HCT116 (cell line): Measurements from ENCODE around the gene TASP1.

Experiments used
- EZH2 ChIP-seq: fragments of 200-600 bp; sonication (generic); IDR thresholded peaks from 2 replicates; pipeline ENCODE4 v1.6.1; 2017; ENCODE audit warnings: antibody characterized with exemption, mixed run types
- EZH2phosphoT487 ChIP-seq: fragments of 200-600 bp; IDR thresholded peaks from 2 replicates; pipeline ENCODE4 v1.6.1; 2018; ENCODE audit warnings: antibody characterized with exemption, borderline replicate concordance
- FOSL1 ChIP-seq: IDR thresholded peaks from 2 replicates; pipeline ENCODE4 v1.6.1; 2012; ENCODE audit warnings: low read depth
- JUND ChIP-seq: IDR thresholded peaks from 2 replicates; pipeline ENCODE4 v1.6.1; 2012
- POLR2A ChIP-seq: IDR thresholded peaks from 2 replicates; pipeline ENCODE4 v1.7.0; 2011; ENCODE audit warnings: borderline replicate concordance; ENCODE audit not compliant: insufficient read depth, insufficient read length; ENCODE audit errors: extremely low read depth
- POLR2AphosphoS5 ChIP-seq: IDR thresholded peaks from 2 replicates; pipeline ENCODE4 v1.6.1; 2011; ENCODE audit warnings: mild to moderate bottlenecking, low read depth, low read length, moderate library complexity
- RAD21 ChIP-seq: IDR thresholded peaks from 2 replicates; pipeline ENCODE4 v1.6.1; 2012; ENCODE audit warnings: low read depth, mild to moderate bottlenecking
- SP1 ChIP-seq: IDR thresholded peaks from 2 replicates; pipeline ENCODE4 v1.6.1; 2012; ENCODE audit warnings: low read depth
- TF ChIP-seq, protein P1 (sequence below), 3 experiments: fragments of 200-600 bp in 1 of 3; sonication (generic) in 1 of 3; IDR thresholded peaks in 2 of 3; conservative IDR thresholded peaks in 1 of 3; 2 replicates each; pipeline ENCODE4 v1.5.1; 2012 to 2017; ENCODE audit warnings: low read depth in 2 of 3, low read length in 2 of 3, antibody characterized with exemption in 1 of 3, borderline replicate concordance in 1 of 3, control low read depth in 1 of 3, mild to moderate bottlenecking in 1 of 3, mixed read lengths in 1 of 3, mixed run types in 1 of 3, moderate library complexity in 1 of 3; ENCODE audit not compliant: insufficient read depth in 1 of 3

DNA sequence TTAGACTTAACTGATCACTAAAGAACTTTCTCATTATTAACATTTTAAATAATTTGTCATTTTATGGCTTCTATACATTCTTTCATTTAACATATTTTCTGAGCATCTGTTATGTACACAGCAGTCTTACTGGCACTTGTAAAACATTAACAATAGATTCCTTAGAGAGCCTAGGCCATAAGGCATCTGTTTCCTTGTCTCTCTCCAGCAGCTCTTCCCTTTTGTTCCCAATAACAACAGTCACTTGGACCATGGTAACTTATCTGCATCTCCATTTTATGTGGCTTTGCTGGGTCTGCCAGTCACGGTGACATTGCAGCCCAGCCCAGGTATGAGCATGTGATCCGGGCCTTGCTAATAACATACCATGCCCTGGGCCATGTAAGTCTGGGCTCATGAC is 11.7 kb upstream of the TASP1 start:
- TF ChIP-seq POLR2A, result no peak
- TF ChIP-seq, protein P1, sequence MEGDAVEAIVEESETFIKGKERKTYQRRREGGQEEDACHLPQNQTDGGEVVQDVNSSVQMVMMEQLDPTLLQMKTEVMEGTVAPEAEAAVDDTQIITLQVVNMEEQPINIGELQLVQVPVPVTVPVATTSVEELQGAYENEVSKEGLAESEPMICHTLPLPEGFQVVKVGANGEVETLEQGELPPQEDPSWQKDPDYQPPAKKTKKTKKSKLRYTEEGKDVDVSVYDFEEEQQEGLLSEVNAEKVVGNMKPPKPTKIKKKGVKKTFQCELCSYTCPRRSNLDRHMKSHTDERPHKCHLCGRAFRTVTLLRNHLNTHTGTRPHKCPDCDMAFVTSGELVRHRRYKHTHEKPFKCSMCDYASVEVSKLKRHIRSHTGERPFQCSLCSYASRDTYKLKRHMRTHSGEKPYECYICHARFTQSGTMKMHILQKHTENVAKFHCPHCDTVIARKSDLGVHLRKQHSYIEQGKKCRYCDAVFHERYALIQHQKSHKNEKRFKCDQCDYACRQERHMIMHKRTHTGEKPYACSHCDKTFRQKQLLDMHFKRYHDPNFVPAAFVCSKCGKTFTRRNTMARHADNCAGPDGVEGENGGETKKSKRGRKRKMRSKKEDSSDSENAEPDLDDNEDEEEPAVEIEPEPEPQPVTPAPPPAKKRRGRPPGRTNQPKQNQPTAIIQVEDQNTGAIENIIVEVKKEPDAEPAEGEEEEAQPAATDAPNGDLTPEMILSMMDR (IDR thresholded peaks at IDR 0.05 in 2 of 3, conservative IDR thresholded peaks at IDR 0.05 in 1 of 3; ENCODE audit: borderline replicate concordance in 1 of 3, insufficient read depth in 1 of 3, low read depth in 2 of 3, low read length in 2 of 3), result no peak
- no peak for TF ChIP-seq JUND
- TF ChIP-seq SP1, result no peak
- no peak for TF ChIP-seq POLR2AphosphoS5
- TF ChIP-seq EZH2phosphoT487, result no peak
- no peak for TF ChIP-seq FOSL1
- no peak for TF ChIP-seq EZH2
- no peak for TF ChIP-seq RAD21
